ENCODE data around the gene CDH26.

CDH26 gene

DNA sequence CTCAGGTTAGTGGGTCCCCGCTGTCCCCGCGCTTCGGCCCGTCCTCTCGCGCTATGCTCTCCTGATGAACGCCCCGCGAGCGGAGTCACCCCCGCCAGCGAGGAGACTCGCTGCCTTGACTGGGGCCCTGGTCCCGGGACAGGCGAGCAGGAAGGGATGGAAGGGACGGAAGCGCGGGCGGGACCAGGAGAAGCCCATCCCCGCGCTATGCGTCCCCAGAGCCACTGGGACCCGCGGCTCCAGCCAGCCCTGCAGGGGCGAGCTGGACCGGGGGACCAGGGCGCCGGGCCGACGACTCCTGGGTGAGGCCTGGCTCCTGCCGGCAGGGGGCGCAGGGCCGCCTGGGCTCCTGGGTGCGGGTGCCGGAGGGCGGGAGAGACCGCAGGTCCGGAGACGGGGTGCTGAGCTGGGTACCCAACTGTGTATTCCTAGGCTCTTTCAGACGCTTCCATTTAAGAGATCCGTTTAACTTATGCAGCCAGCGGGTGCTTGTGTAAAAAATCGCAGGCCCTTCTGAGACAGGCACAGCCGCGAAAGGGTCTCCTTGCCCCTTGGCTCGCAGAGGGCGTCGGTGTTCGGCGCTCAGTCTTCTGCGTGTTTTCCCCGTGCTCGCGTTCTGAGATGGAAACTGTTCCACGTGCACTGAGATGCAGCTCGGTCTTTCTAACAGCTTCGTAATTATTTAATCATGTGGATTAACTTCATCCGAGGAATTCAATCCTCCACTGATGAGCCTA, 24.2 kb upstream of the CDH26 start:
- ATAC-seq (ENCODE audit: insufficient read depth, low read depth), result no peak

DNA sequence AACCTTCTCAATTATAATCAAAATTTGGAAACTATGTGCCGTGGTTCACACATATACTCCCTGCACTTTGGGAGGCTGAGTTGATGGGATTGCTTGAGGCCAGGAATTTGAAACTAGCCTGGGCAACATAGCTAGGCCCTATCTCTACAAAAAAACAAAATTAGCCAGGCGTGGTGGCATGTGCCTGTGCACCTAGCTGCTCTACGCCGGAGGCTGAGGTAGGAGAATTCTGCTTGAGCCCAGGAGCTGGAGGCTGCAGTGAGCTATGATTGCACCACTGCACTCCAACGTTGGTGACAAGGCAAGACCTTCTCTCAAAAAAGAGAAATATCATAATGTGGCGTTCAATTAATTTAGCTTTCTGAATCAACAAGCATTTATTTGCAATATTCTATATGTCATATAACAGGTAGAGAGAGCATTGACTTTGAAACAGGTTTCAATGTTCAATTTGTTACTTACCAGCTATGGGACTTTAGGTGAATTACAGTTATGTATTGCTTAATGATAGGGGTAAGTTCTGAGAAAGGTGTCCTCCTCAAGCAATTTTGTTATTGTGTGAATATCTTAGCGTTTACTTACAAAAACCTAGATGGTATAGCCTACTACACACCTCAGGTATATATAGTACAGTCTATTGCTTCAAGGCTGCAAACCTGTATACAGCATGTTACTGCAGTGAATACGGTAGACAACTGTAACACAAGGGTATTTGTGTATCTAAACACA, 22.6 kb upstream of the CDH26 start:
- Histone ChIP-seq H3K79me2 (ENCODE audit: insufficient read depth, low read length) (peaks cover 6% of the 10 kb centered on the region), H3K9me3 (ENCODE audit: insufficient read depth, low read length, severe bottlenecking) (no peaks in the 10 kb centered on the region), H3K4me3 (ENCODE audit: low read depth in 1 of 2, low read length in 2 of 2) (no peak overlapping the region), H2AFZ (ENCODE audit: low read depth, low read length) (no peak overlapping the region), H3K9ac (ENCODE audit: low read depth, low read length) (no peak overlapping the region), H3K4me2 (ENCODE audit: insufficient read depth, low read length) (no peak overlapping the region), H3K4me1 (ENCODE audit: insufficient read depth, low read length) (peaks cover 11% of the 10 kb centered on the region), H3K36me3 (ENCODE audit: insufficient read depth, low read length) (no peaks in the 10 kb centered on the region), H4K20me1 (ENCODE audit: insufficient read depth, low read length) (no peaks in the 10 kb centered on the region), H3K27ac (ENCODE audit: low read length) (no peak overlapping the region), H3K27me3 (ENCODE audit: insufficient read depth, low read length, poor library complexity) (no peaks in the 10 kb centered on the region)
- TF ChIP-seq, protein P1, sequence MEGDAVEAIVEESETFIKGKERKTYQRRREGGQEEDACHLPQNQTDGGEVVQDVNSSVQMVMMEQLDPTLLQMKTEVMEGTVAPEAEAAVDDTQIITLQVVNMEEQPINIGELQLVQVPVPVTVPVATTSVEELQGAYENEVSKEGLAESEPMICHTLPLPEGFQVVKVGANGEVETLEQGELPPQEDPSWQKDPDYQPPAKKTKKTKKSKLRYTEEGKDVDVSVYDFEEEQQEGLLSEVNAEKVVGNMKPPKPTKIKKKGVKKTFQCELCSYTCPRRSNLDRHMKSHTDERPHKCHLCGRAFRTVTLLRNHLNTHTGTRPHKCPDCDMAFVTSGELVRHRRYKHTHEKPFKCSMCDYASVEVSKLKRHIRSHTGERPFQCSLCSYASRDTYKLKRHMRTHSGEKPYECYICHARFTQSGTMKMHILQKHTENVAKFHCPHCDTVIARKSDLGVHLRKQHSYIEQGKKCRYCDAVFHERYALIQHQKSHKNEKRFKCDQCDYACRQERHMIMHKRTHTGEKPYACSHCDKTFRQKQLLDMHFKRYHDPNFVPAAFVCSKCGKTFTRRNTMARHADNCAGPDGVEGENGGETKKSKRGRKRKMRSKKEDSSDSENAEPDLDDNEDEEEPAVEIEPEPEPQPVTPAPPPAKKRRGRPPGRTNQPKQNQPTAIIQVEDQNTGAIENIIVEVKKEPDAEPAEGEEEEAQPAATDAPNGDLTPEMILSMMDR (IDR thresholded peaks at IDR 0.05; ENCODE audit: borderline replicate concordance, extremely low read depth, low read length, poor library complexity, severe bottlenecking), result no peak
- no peak for TF ChIP-seq EZH2 (IDR thresholded peaks at IDR 0.05; ENCODE audit: borderline replicate concordance, low read depth, low read length, severe bottlenecking)
- DNase-seq (no peak), ATAC-seq (ENCODE audit: insufficient read depth, low read depth) (no peak)

More for the DNA sequence above, 24.2 kb upstream of the CDH26 start:
- Histone ChIP-seq H3K4me1 (ENCODE audit: insufficient read depth, low read length) (peaks cover 2% of the 10 kb centered on the region), H3K27ac (ENCODE audit: low read length) (no peak overlapping the region), H3K9ac (ENCODE audit: low read depth, low read length) (no peak overlapping the region), H3K9me3 (ENCODE audit: insufficient read depth, low read length, severe bottlenecking) (no peaks in the 10 kb centered on the region), H3K4me2 (ENCODE audit: insufficient read depth, low read length) (no peak overlapping the region), H3K36me3 (ENCODE audit: insufficient read depth, low read length) (no peaks in the 10 kb centered on the region), H4K20me1 (ENCODE audit: insufficient read depth, low read length) (no peaks in the 10 kb centered on the region), H3K4me3 (ENCODE audit: low read depth in 1 of 2, low read length in 2 of 2) (no peak overlapping the region), H3K79me2 (ENCODE audit: insufficient read depth, low read length) (no peaks in the 10 kb centered on the region), H3K27me3 (ENCODE audit: insufficient read depth, low read length, poor library complexity) (peaks cover 8% of the 10 kb centered on the region), H2AFZ (ENCODE audit: low read depth, low read length) (no peak overlapping the region)
- no peak for DNase-seq
- TF ChIP-seq, protein P1 (IDR thresholded peaks at IDR 0.05; ENCODE audit: borderline replicate concordance, extremely low read depth, low read length, poor library complexity, severe bottlenecking), result no peak
- no peak for TF ChIP-seq EZH2 (IDR thresholded peaks at IDR 0.05; ENCODE audit: borderline replicate concordance, low read depth, low read length, severe bottlenecking)

DNA sequence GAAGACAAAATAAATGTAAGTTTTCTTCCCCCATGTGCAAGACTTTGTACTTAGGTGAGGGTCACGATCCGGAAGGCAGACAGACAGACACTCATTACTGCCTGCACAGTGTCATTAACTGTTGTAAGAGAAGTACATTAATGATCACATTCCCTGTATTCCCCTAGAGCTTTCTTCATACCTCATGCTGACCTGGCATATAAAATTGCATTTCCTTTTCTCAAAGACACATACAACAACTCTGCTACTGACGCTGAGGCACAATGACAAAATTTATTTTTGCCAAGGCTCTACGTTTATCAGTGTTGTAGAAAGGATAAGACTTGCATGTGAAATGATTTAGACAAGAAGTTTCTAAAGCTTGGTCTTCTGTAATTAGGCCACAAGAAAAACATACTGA, 21.8 kb upstream of the CDH26 start:
- Histone ChIP-seq H3K27me3 (ENCODE audit: insufficient read depth, low read length, poor library complexity) (no peaks in the 10 kb centered on the region), H4K20me1 (ENCODE audit: insufficient read depth, low read length) (no peaks in the 10 kb centered on the region), H3K4me3 (ENCODE audit: low read depth in 1 of 2, low read length in 2 of 2) (no peak overlapping the region), H3K9ac (ENCODE audit: low read depth, low read length) (no peak overlapping the region), H2AFZ (ENCODE audit: low read depth, low read length) (no peak overlapping the region), H3K4me2 (ENCODE audit: insufficient read depth, low read length) (no peak overlapping the region), H3K36me3 (ENCODE audit: insufficient read depth, low read length) (no peaks in the 10 kb centered on the region), H3K4me1 (ENCODE audit: insufficient read depth, low read length) (peaks cover 16% of the 10 kb centered on the region), H3K9me3 (ENCODE audit: insufficient read depth, low read length, severe bottlenecking) (no peaks in the 10 kb centered on the region), H3K79me2 (ENCODE audit: insufficient read depth, low read length) (peaks cover 14% of the 10 kb centered on the region), H3K27ac (ENCODE audit: low read length) (no peak overlapping the region)
- DNase-seq (no peak), ATAC-seq (ENCODE audit: insufficient read depth, low read depth) (no peak)
- TF ChIP-seq EZH2 (IDR thresholded peaks at IDR 0.05; ENCODE audit: borderline replicate concordance, low read depth, low read length, severe bottlenecking), result no peak
- TF ChIP-seq, protein P1 (IDR thresholded peaks at IDR 0.05; ENCODE audit: borderline replicate concordance, extremely low read depth, low read length, poor library complexity, severe bottlenecking), result no peak

Data from DND-41 (cell line).